RPMI8226 (cell line): ENCODE measurements around the gene EFNA4.

Source experiments
- DNase-seq: peaks from one replicate; pipeline ENCODE4 v3.0.0-alpha.2; 2015

EFNA4 gene

GRCh38 chr1:155091071-155092051, 27.8 kb downstream of the EFNA4 start:
- peak; percentile 89 for DNase-seq

GRCh38 chr1:155092131-155092530, 28.6 kb downstream of the EFNA4 start:
- DNase-seq = no peak

GRCh38 chr1:155092641-155093040, 29.1 kb downstream of the EFNA4 start:
- no peak for DNase-seq

GRCh38 chr1:155093911-155094621, 30.5 kb downstream of the EFNA4 start:
- DNase-seq = peak; percentile 77

- no peak for DNase-seq
Observed at GRCh38 chr1:155094622-155094948, 31.0 kb downstream of the EFNA4 start.

GRCh38 chr1:155099331-155099730, 35.8 kb downstream of the EFNA4 start:
- DNase-seq = no peak

- DNase-seq = no peak
Observed at GRCh38 chr1:155103325-155103724, 39.8 kb downstream of the EFNA4 start.

- peak; percentile 54 for DNase-seq
Observed at GRCh38 chr1:155104605-155105534, 41.3 kb downstream of the EFNA4 start.

GRCh38 chr1:155105604-155106011, 42.1 kb downstream of the EFNA4 start:
- DNase-seq = no peak

GRCh38 chr1:155106862-155107261, 43.3 kb downstream of the EFNA4 start:
- DNase-seq = peak; percentile 68

GRCh38 chr1:155107309-155108264, 44.0 kb downstream of the EFNA4 start:
- DNase-seq = no peak

- no peak for DNase-seq
Observed at GRCh38 chr1:155108296-155108695, 44.8 kb downstream of the EFNA4 start.

GRCh38 chr1:155110381-155110780, 46.8 kb downstream of the EFNA4 start:
- DNase-seq = no peak

GRCh38 chr1:155110826-155111225, 47.3 kb downstream of the EFNA4 start:
- no peak for DNase-seq

GRCh38 chr1:155113450-155113980, 50.0 kb downstream of the EFNA4 start:
- DNase-seq = no peak

- no peak for DNase-seq
Observed at GRCh38 chr1:155116113-155116764, 52.7 kb downstream of the EFNA4 start.

- peak; percentile 50 for DNase-seq
Observed at GRCh38 chr1:155117610-155118009, 54.1 kb downstream of the EFNA4 start.

- DNase-seq = peak; percentile 67
Observed at GRCh38 chr1:155118090-155118489, 54.5 kb downstream of the EFNA4 start.
